HG02970 (cell line): ENCODE results near the gene PTCD2.

Experiments
- ATAC-seq: cut with Tn5 transposase; IDR thresholded peaks from one replicate; pipeline ENCODE4 v1.9.1; 2021; ENCODE audit warnings: mild to moderate bottlenecking, moderate library complexity, moderate number of reproducible peaks; ENCODE audit not compliant: unreplicated experiment, low FRiP score

PTCD2 gene, protein sequence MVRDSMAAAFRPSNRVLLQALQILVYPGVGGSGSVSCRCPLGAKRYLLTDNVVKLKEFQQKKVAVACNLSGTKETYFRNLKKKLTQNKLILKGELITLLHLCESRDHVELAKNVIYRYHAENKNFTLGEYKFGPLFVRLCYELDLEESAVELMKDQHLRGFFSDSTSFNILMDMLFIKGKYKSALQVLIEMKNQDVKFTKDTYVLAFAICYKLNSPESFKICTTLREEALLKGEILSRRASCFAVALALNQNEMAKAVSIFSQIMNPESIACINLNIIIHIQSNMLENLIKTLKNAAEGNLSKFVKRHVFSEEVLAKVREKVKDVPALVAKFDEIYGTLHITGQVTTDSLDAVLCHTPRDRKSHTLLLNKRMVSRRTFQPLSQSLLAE

DNA sequence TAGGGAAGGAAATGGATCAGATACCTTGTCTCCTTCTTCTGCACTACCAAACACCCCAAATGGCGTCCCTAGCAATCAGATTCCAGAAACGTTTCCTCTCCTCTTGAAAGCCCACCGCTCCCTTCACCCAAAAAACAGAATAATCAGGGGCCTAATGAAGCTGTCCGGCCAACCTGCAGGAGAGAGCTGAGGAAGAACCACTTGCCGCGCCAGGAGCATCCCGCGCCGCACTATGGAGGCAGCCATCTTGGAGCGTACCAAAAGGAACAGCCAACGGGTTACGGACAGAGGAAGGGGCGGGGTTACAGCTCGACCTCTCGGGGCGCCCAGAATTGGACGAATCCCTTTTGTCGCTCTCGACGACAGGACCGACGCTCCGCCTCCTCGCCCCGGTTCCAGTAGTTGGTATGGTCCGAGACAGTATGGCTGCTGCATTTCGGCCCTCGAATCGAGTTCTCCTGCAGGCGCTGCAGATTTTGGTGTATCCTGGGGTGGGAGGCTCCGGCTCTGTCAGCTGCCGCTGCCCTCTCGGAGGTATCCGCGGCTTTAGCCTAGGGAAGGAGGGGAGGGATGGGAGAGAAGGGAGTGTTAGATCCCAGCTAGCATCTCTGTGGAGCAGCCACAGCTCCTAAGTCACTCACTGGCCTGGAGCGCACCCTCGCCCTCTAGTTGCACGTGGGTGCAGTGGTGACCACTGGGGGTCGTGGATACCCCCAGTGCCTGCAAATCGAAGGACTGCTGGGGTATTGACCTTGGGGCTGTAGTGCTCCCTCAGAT lies at the start of gene PTCD2, which contains the start of gene MRPS27:
Gene PTCD2 (plus strand): TSS at position 398 of the 777 bp plus-strand sequence. CDS start 10 bp downstream, at position 408.
Gene MRPS27 (minus strand): TSS at position 265 of the 777 bp plus-strand sequence. CDS start 19 bp downstream, at position 246.
- ATAC-seq, result peak; percentile 98

DNA sequence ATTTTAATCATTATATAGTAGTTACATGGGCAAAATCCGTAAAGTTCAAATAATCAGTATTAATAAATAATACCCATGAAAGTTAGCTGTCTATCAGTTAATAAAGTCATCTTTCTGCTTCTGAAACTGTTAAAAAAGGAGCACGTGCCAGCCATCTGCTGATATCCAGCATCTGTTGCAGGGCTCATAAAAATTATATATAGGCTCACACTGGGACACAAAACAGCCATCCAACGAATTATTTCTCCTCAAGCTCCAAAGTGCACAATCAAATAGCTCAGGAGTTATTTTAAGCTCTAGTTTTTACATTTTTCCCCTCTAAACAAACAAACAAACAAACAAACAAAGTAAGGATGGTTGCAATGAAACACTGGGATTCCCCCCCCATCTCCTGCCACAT lies 48.5 kb upstream of the PTCD2 start:
- no peak for ATAC-seq

DNA sequence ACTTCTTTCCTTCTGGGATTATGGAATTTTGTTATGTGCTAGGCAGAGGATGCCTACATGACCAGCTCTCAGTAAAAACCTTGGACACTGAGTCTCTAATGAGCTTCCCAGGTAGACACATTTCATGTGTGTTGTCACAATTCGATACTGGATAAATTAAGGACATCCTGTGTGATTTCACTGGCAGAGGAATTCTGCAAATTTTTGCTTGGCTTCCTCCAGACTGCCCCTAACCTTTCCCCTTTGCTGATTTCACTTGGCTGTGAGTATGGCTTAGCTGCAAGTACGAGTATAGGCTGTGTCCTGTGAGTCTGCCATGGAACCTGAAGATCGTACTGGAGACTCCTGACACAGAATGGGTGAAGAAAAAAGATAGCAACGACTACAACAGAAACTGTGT lies 47.8 kb upstream of the PTCD2 start:
- ATAC-seq, result no peak

GRCh38 chr5:72273547-72273946 lies 46.6 kb upstream of the PTCD2 start:
- ATAC-seq, result no peak

DNA sequence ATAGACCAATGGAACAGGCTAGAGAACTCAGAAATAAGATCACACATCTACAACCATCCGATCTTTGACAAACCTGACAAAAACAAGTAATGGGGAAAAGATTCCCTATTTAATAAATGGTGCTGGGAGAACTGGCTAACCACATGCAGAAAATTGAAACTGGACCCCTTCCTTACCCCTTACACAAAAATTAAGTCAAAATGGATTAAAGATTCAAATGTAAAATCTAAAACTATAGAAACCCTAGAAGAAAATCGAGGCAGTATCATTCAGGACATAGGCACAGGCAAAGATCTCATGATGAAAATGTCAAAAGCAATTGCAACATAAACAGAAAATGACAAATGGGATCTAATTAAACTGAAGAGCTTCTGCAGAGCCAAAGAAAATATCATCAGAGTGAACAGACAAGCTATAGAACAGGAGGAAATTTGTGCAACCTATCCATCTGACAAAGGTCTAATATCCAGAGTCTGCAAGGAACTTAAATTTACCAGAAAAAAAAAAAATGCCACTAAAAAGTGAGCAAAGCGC lies 43.9 kb upstream of the PTCD2 start:
- no peak for ATAC-seq

DNA sequence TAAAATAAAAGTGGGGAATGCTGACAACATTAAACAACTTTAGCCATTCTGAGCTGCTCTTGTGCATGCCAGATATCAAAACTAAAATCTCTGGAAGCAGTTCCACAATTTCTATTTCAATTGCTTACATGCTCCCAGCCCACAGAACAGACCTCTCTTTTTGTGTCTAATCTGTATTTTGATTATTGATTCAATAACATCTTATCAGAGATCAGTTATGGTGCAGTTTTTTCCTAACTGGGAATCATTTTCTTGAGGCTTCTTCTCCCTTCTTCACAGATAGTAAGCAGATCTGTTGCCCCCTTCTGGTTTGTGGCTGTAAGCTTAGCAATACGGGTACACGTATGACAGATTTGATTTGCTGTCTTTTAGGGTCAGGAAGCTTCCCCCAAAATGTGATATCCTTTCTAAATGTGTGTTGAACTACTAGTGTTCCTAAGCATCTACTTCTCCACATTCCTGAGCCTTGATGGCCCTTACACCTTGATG lies 39.5 kb upstream of the PTCD2 start:
- no peak for ATAC-seq

DNA sequence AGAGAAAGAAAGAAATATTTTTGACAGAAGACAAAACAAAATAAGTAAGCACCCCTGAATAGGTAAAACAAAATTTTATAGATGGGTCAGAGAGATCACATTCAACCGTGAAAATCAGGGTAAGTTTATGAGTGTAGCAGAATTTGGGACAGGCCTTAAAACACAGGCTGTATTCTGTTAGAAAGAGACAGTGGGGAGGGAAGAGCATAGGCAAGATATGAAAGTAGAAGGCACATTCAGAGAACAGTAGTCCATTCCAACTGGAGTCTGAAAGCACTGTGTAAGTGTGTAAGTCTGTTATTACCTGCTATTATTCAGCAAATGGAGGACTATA lies 38.8 kb upstream of the PTCD2 start:
- no peak for ATAC-seq

- ATAC-seq, result no peak
These were observed 38.2 kb upstream of the PTCD2 start for GRCh38 chr5:72281764-72282499.

DNA sequence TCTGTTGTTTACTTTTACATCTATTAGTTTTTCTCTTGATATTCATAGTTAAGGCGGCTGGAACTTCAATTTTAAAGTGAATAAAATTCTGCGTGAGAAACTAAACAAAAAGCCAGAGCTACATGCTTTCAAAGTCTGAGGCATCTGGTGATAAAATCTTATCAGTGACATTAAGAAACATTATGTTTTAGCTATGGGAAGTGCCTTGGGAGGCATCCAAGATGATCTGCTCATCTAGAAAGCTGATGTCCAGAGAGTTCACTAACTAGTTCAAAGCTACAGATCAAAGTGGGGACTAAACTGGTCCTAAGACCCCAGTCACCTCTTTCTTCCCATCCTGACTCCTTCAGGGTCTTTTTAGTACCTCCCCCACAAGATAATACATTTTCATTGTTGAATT lies 37.3 kb upstream of the PTCD2 start:
- no peak for ATAC-seq

- ATAC-seq, result no peak
These were observed 36.8 kb upstream of the PTCD2 start for GRCh38 chr5:72283358-72283757.

- ATAC-seq, result no peak
These were observed 35.4 kb upstream of the PTCD2 start for GRCh38 chr5:72284559-72285423.

DNA sequence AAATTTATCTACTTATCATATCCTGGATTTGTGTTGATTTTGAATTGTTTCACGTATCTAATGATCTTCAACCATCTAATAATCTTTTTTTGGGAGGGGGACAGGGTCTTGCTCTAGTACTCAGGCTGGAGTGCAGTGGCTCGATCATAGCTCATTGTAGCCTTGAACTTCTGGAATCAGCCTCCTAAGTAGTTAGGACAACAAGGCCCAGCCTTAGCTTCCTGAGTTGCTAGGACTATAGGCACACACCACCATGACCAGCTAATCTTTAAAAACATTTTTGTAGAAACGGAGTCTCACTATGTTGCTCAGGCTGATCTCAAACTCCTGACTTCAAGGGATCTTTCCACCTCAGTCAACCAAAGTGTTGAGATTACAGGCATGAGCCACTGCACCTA lies 34.8 kb upstream of the PTCD2 start:
- no peak for ATAC-seq

DNA sequence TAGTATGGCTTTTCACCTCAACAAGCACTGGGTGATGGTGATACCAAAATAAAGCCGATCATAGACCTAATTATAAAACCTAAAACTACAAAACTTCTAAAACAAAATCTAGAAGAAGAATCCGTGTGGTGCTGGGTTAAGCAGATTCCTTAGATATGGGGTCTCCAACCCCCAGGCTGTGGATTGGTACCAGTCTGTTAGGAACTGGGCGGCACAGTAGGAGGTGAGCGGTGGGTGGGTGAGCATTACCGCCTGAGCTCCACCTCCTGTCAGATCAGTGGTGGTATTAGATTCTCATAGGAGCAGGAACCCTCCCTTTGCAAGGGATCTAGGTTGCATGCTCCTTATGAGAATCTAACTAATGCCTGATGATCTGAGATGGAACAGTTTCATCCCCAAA lies 33.4 kb upstream of the PTCD2 start:
- no peak for ATAC-seq

GRCh38 chr5:72288924-72289323 lies 31.2 kb upstream of the PTCD2 start:
- no peak for ATAC-seq

DNA sequence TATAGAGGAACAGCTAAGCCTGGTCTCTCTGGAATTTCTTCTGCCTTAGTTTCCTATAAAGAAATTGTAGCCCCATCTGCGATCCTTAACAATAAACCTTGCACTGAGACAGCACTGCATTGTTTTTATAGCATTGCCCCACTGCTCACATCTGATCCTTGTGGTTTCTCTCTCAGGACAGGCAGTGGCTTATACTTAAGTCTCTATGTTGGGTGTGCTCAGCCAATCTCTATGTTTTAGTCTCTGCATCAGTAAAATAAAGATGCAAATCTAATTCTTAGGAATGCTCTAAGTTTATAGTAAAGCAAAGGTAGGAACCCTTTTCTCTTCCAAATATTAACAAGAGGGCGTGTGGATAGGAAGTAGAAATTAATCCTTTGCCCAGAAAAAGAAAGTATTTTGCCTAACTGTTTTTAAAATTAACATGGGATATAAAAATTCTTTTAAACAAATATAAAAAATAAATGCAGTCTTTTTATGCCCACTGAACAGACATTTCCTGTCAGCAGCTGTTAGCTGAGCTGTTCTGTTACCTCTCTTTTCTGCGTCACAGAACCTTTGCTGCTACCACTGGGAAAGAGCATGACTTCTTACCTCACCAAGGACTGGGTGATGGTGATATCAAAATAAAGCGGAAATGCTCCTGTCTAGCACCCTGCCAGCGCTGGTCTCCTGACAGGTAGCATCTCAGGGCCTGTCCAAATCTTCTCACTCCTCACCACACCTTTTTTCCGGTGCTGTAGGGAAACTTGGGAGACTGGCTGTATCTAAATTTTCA lies 29.6 kb upstream of the PTCD2 start:
- ATAC-seq, result no peak

DNA sequence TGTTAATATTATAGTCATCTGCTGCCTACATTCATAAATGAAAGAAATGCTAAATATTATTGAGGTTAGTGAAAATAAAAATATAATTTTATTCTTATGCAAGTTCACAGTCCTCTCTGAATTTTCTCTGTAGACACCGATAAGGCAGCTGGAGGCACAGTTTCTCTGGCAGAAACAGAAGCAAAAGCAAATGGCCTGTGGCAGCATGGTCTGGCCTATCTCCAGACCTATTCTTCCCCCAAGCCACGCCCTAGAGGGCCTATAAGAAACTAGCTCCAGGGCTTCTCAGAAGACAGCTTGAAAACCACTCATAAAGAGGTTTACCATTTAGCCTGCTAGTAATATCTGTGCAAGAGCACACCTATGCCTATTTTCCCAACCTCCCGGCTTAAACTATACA lies 28.6 kb upstream of the PTCD2 start:
- ATAC-seq, result no peak

- ATAC-seq, result no peak
These were observed 27.8 kb upstream of the PTCD2 start for GRCh38 chr5:72292411-72292810.

GRCh38 chr5:72293495-72294055 lies 26.6 kb upstream of the PTCD2 start:
- ATAC-seq, result no peak

DNA sequence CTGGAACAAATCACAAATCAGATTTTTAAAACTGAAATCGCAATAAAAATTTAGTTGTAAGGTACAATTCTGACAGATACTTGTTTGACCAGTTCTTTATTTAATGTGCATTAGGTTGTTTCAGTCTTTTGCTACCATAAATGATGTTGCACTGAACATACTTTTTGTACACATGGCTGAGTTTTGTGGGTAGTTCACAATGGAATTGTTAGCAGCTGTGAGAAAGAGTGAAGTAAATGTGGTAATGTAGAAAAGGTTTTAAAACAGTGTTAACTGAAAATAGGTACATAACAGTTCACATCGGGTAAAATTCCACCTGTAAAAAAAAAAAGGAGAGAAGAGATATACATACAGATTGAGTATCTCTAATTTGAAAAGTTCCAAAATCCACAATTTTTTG lies 25.7 kb upstream of the PTCD2 start:
- ATAC-seq, result no peak
